ENCODE measurements around the gene SIRT3. TPM values are rescaled to one million over a fixed set of nuclear protein-coding genes. Genes with fewer than 3 reads are reported as not detected.
A peak's percentile ranks its signal among the peaks of the same experiment; 100 is the strongest.

Gene SIRT3
- total RNA-seq, 3 donors from 2014 or later (not counting 1 experiment from before 2014, with no cell fraction given), result 20.1 to 24.2 (median 21.2) TPM

GRCh38 chr11:282171-282570, 46.0 kb upstream of the SIRT3 start:
- DNase-seq (peak; percentile 7 to 15), ATAC-seq (no peak)
- intact Hi-C loops (cut with micrococcal nuclease), result no loop called here
- H3K9me3 Mint-ChIP-seq, result no peaks in the 10 kb centered on the region
- no peaks in the 10 kb centered on the region for H3K9me3 ChIP-seq (ENCODE audit: control insufficient read depth, insufficient read depth, low read length)
- no peak overlapping the region for H3K27ac Mint-ChIP-seq
- H3K36me3 ChIP-seq (ENCODE audit: control insufficient read depth, insufficient read depth, low read length), result no peaks in the 10 kb centered on the region
- H3K4me3 ChIP-seq (ENCODE audit: low read length), result no peak overlapping the region
- peaks cover 0 to 43% of the 10 kb centered on the region in 2 donors for H3K27me3 Mint-ChIP-seq (ENCODE audit: low read depth in 2 of 2)
- H3K4me3 Mint-ChIP-seq, result peak overlapping the region; percentile 37
- peaks cover 83% of the 10 kb centered on the region for H3K4me1 ChIP-seq (ENCODE audit: control insufficient read depth, insufficient read depth, low read length)
- H3K27ac ChIP-seq (ENCODE audit: low read length), result no peak overlapping the region
- H3K36me3 Mint-ChIP-seq, result no peaks in the 10 kb centered on the region
- no peak for TF ChIP-seq CTCF (IDR thresholded peaks at IDR 0.05)
- peaks cover 25 to 48% of the 10 kb centered on the region in 2 donors for H3K4me1 Mint-ChIP-seq
- 76% methylated on average over 4 of the region's 4 CpGs for WGBS (ENCODE audit: insufficient coverage)
- peaks cover 23% of the 10 kb centered on the region for H3K27me3 ChIP-seq (ENCODE audit: control insufficient read depth, insufficient read depth, low read length)

- Histone ChIP-seq H3K4me1 (ENCODE audit: control insufficient read depth, insufficient read depth, low read length) (peaks cover 78% of the 10 kb centered on the region), H3K36me3 (ENCODE audit: control insufficient read depth, insufficient read depth, low read length) (no peaks in the 10 kb centered on the region), H3K27ac (ENCODE audit: low read length) (no peak overlapping the region), H3K9me3 (ENCODE audit: control insufficient read depth, insufficient read depth, low read length) (no peaks in the 10 kb centered on the region), H3K27me3 (ENCODE audit: control insufficient read depth, insufficient read depth, low read length) (peaks cover 23% of the 10 kb centered on the region), H3K4me3 (ENCODE audit: low read length) (peak overlapping the region; percentile 23)
- Mint-ChIP-seq H3K9me3 (no peaks in the 10 kb centered on the region), H3K27ac (peak overlapping the region in 1 of 2 donors; percentile 19), H3K36me3 (no peaks in the 10 kb centered on the region), H3K4me3 (peak overlapping the region; percentile 77), H3K27me3 (ENCODE audit: low read depth in 2 of 2) (peaks cover 0 to 39% of the 10 kb centered on the region in 2 donors), H3K4me1 (peaks cover 25 to 48% of the 10 kb centered on the region in 2 donors)
- DNase-seq (no peak), ATAC-seq (peak in 1 of 3 donors; percentile 11)
- intact Hi-C loops (cut with micrococcal nuclease), result no loop called here
- WGBS (ENCODE audit: insufficient coverage), result 44% methylated on average over 26 of the region's 26 CpGs
- TF ChIP-seq CTCF (IDR thresholded peaks at IDR 0.05), result no peak
These were observed 45.5 kb upstream of the SIRT3 start for GRCh38 chr11:281486-282161.

- Histone ChIP-seq H3K36me3 (ENCODE audit: control insufficient read depth, insufficient read depth, low read length) (no peaks in the 10 kb centered on the region), H3K27me3 (ENCODE audit: control insufficient read depth, insufficient read depth, low read length) (peaks cover 23% of the 10 kb centered on the region), H3K9me3 (ENCODE audit: control insufficient read depth, insufficient read depth, low read length) (no peaks in the 10 kb centered on the region), H3K4me1 (ENCODE audit: control insufficient read depth, insufficient read depth, low read length) (peaks cover 74% of the 10 kb centered on the region), H3K4me3 (ENCODE audit: low read length) (peak overlapping the region; percentile 23), H3K27ac (ENCODE audit: low read length) (no peak overlapping the region)
- Mint-ChIP-seq H3K27ac (peak overlapping the region in 1 of 2 donors; percentile 19), H3K4me3 (peak overlapping the region; percentile 77), H3K27me3 (ENCODE audit: low read depth in 2 of 2) (peaks cover 0 to 38% of the 10 kb centered on the region in 2 donors), H3K4me1 (peaks cover 25 to 49% of the 10 kb centered on the region in 2 donors), H3K36me3 (no peaks in the 10 kb centered on the region), H3K9me3 (no peaks in the 10 kb centered on the region)
- peak; percentile 56 to 64 (median 62) for ATAC-seq
- intact Hi-C loops (cut with micrococcal nuclease), result no loop called here
- 11% methylated on average over 79 of the region's 79 CpGs for WGBS (ENCODE audit: insufficient coverage)
- no peak for TF ChIP-seq CTCF (IDR thresholded peaks at IDR 0.05)
- peak; percentile 21 to 69 for DNase-seq
These were observed 44.8 kb upstream of the SIRT3 start for GRCh38 chr11:280706-281485.

Measured in natural killer cell (primary cell).